Measurements from ENCODE around the gene PRR12. TPM values are rescaled to one million over a fixed set of nuclear protein-coding genes. Genes with fewer than 3 reads are reported as not detected.

The PRR12 gene
- total RNA-seq (ENCODE audit: low replicate concordance) = 3.2 and 3.7 TPM in 2 replicates

- peak; percentile 75 for DNase-seq (ENCODE audit: low read depth)
- no peak for TF ChIP-seq CTCF (IDR thresholded peaks at IDR 0.05; ENCODE audit: insufficient read depth, low read length)
- peak within 1 kb of the TSS; percentile 84 for H3K4me3 ChIP-seq (ENCODE audit: low read depth, low read length)
Observed at GRCh38 chr19:49590971-49591730, at the start of gene PRR12. Gene PRR12 (plus strand): TSS chr19:49591182. CDS start chr19:49591655, 473 bp downstream.

- no peak overlapping the region for H3K4me3 ChIP-seq (ENCODE audit: low read depth, low read length)
- TF ChIP-seq CTCF (IDR thresholded peaks at IDR 0.05; ENCODE audit: insufficient read depth, low read length) = no peak
- no peak for DNase-seq (ENCODE audit: low read depth)
Observed at GRCh38 chr19:49541914-49542313, 49.1 kb upstream of the PRR12 start.

- no peak for TF ChIP-seq CTCF (IDR thresholded peaks at IDR 0.05; ENCODE audit: insufficient read depth, low read length)
- no peak for DNase-seq (ENCODE audit: low read depth)
- no peak overlapping the region for H3K4me3 ChIP-seq (ENCODE audit: low read depth, low read length)
Observed at GRCh38 chr19:49542446-49542845, 48.5 kb upstream of the PRR12 start.

- no peak for TF ChIP-seq CTCF (IDR thresholded peaks at IDR 0.05; ENCODE audit: insufficient read depth, low read length)
- no peak overlapping the region for H3K4me3 ChIP-seq (ENCODE audit: low read depth, low read length)
- no peak for DNase-seq (ENCODE audit: low read depth)
Observed at GRCh38 chr19:49543032-49543431, 48.0 kb upstream of the PRR12 start.

GRCh38 chr19:49544154-49544553 is 46.8 kb upstream of the PRR12 start:
- no peak for DNase-seq (ENCODE audit: low read depth)
- no peak overlapping the region for H3K4me3 ChIP-seq (ENCODE audit: low read depth, low read length)

GRCh38 chr19:49546825-49547565 is 44.0 kb upstream of the PRR12 start:
- DNase-seq (ENCODE audit: low read depth) = peak; percentile 92
- H3K4me3 ChIP-seq (ENCODE audit: low read depth, low read length) = no peak overlapping the region
- peak; percentile 81 for TF ChIP-seq CTCF (IDR thresholded peaks at IDR 0.05; ENCODE audit: insufficient read depth, low read length)

More at GRCh38 chr19:49544154-49544553, 46.8 kb upstream of the PRR12 start:
- TF ChIP-seq CTCF (IDR thresholded peaks at IDR 0.05; ENCODE audit: insufficient read depth, low read length) = no peak

Measured in fibroblast of the aortic adventitia (primary cell).